Upper lobe of left lung (tissue), 4 donors: ENCODE data around the gene AGTRAP.

Experiments
- EP300 ChIP-seq, 4 donors: sonication (generic); formaldehyde crosslinking; IDR thresholded peaks; one replicate each; pipeline ENCODE4 v1.5.1; 2017; ENCODE audit warnings: antibody characterized with exemption in 4 of 4, control low read depth in 2 of 4
- POLR2A ChIP-seq, 4 donors: fragments of 450-650 bp; IDR thresholded peaks; one replicate each; pipeline ENCODE4 v1.5.1; 2016 to 2017; ENCODE audit warnings: antibody characterized with exemption in 4 of 4, mild to moderate bottlenecking in 2 of 4
- TF ChIP-seq, protein P1 (sequence below), 6 experiments: fragments of 450-650 bp in 4 of 6; fragments of 200-600 bp in 2 of 6; sonication (generic) in 2 of 6; IDR thresholded peaks; one replicate each; pipeline ENCODE4 v1.5.1; 2016 to 2019; ENCODE audit warnings: antibody characterized with exemption in 6 of 6

DNA sequence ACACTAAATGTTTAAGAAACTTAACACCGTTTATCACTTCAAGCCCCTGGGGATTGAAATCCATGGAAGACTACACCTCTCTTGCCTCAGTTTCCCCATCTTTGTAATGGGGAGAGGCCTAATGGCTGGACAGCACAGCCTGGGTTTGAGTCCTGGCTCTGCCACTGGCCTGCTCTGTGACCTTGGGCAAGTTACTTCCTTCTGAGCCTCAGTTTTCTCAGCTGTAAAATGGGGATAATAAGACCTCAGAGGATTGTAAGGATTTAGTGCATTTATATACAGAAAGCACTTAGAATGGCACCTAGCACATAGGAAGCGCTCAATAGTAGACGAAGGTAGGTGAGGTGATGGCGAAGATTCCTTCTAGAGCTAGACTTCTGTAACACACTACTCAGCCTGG is 5.5 kb downstream of the AGTRAP start:
- TF ChIP-seq, protein P1, sequence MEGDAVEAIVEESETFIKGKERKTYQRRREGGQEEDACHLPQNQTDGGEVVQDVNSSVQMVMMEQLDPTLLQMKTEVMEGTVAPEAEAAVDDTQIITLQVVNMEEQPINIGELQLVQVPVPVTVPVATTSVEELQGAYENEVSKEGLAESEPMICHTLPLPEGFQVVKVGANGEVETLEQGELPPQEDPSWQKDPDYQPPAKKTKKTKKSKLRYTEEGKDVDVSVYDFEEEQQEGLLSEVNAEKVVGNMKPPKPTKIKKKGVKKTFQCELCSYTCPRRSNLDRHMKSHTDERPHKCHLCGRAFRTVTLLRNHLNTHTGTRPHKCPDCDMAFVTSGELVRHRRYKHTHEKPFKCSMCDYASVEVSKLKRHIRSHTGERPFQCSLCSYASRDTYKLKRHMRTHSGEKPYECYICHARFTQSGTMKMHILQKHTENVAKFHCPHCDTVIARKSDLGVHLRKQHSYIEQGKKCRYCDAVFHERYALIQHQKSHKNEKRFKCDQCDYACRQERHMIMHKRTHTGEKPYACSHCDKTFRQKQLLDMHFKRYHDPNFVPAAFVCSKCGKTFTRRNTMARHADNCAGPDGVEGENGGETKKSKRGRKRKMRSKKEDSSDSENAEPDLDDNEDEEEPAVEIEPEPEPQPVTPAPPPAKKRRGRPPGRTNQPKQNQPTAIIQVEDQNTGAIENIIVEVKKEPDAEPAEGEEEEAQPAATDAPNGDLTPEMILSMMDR (IDR thresholded peaks at IDR 0.05): no peak
- TF ChIP-seq POLR2A (IDR thresholded peaks at IDR 0.05) (no peak), EP300 (IDR thresholded peaks at IDR 0.05) (no peak)
